HepG2 (cell line): Measurements from ENCODE around the gene HTATSF1. TPM values are rescaled to one million over a fixed set of nuclear protein-coding genes. Genes with fewer than 3 reads are reported as not detected.

Source experiments
- ATAC-seq: fragments of 200-7000 bp; cut with Tn5 transposase; 3 replicates; pipeline ENCODE4 v1.9.1; 2020; ENCODE audit warnings: mild to moderate bottlenecking, moderate library complexity
- BruUV-seq: library from RNA; stranded (reverse); fragments of 400-500 nt; replicated peaks from 2 replicates; lab custom pipeline; 2021; lab: Mats Ljungman, UMichigan
- CTCF ChIA-PET: fragments of 300-600 bp; formaldehyde crosslinking; extraction: SDS; loops from one replicate; lab custom pipeline; 2021; ENCODE audit warnings: low total read pairs, inconsistent platforms, low intra/inter-chr PET ratio; lab: Yijun Ruan, JAX
- POLR2A ChIA-PET: fragments of 350-600 bp; sonication (Branson Sonifier 250); formaldehyde crosslinking; loops from one replicate; lab custom pipeline; 2020; ENCODE audit warnings: antibody characterized with exemption, inconsistent platforms; lab: Yijun Ruan, JAX
- DNase-seq: peaks from one replicate; pipeline ENCODE4 v3.0.0-alpha.2; 2015; ENCODE audit warnings: low spot score
- FAIRE-seq: peaks from 3 replicates; lab custom pipeline; 2011; peaks lifted over from hg19 to GRCh38; lab: Jason Lieb, UNC
- H2AFZ ChIP-seq: one replicate; pipeline ENCODE4 v1.6.1; 2011; ENCODE audit warnings: low read length, inconsistent platforms
- H3K27ac ChIP-seq: fragments of 300-600 bp; 3 replicates; pipeline ENCODE4 v1.8.0; 2011; ENCODE audit warnings: mixed run types, mild to moderate bottlenecking, mixed read lengths, low read length, inconsistent platforms; ENCODE audit not compliant: insufficient read depth; ENCODE audit errors: extremely low read length
- H3K27me3 ChIP-seq, 2 experiments: fragments of 200-600 bp in 1 of 2; 2 replicates in 1 of 2; 3 replicates in 1 of 2; pipeline versions ENCODE4 v1.6.0 to v1.8.0; 2011; ENCODE audit warnings: low read length in 2 of 2, mild to moderate bottlenecking in 2 of 2, moderate library complexity in 2 of 2, inconsistent platforms in 1 of 2; ENCODE audit not compliant: insufficient read depth in 2 of 2, control insufficient read depth in 1 of 2
- H3K36me3 ChIP-seq, 2 experiments: fragments of 200-600 bp in 1 of 2; replicated peaks in 1 of 2; 2 replicates in 1 of 2; 3 replicates in 1 of 2; pipeline versions ENCODE4 v1.5.1 to v1.8.0; 2011; ENCODE audit warnings: low read length in 2 of 2, inconsistent platforms in 1 of 2; ENCODE audit not compliant: insufficient read depth in 2 of 2, control insufficient read depth in 1 of 2
- H3K4me1 ChIP-seq: 2 replicates; pipeline ENCODE4 v1.5.1; 2012; ENCODE audit warnings: low read length, inconsistent platforms; ENCODE audit not compliant: insufficient read depth
- H3K4me2 ChIP-seq: 2 replicates; pipeline ENCODE4 v1.6.0; 2011; ENCODE audit warnings: low read depth, low read length, inconsistent platforms
- H3K4me3 ChIP-seq, 3 experiments: fragments of 200-600 bp in 1 of 3; sonication (generic), shearing (Covaris generic) in 1 of 3; replicated peaks in 1 of 3; 2 replicates each; pipeline ENCODE4 v1.5.1; 2011 to 2016; ENCODE audit warnings: low read length in 3 of 3, inconsistent platforms in 2 of 3, low read depth in 2 of 3, mild to moderate bottlenecking in 2 of 3, control low read depth in 1 of 3, mixed read lengths in 1 of 3; ENCODE audit not compliant: insufficient read depth in 1 of 3
- H3K79me2 ChIP-seq: one replicate; pipeline ENCODE4 v1.6.1; 2011; ENCODE audit warnings: low read length, inconsistent platforms; ENCODE audit not compliant: insufficient read depth
- H3K9ac ChIP-seq: 2 replicates; pipeline ENCODE4 v1.6.0; 2011; ENCODE audit warnings: mild to moderate bottlenecking, low read depth, low read length, inconsistent platforms; ENCODE audit not compliant: insufficient read depth
- H3K9me3 ChIP-seq: 2 replicates; pipeline ENCODE4 v1.5.1; 2012; ENCODE audit warnings: mild to moderate bottlenecking, low read length
- H4K20me1 ChIP-seq: 2 replicates; pipeline ENCODE4 v1.6.0; 2011; ENCODE audit warnings: inconsistent platforms, mild to moderate bottlenecking, low read length, moderate library complexity; ENCODE audit not compliant: insufficient read depth
- ATRX ChIP-seq: sonication (generic); formaldehyde crosslinking; IDR thresholded peaks from 2 replicates; pipeline ENCODE4 v1.4.0; 2020; ENCODE audit warnings: missing genetic modification reagents, borderline replicate concordance
- in situ Hi-C: cut with HindIII; loops from 2 replicates; pipeline ENCODE4 v1.10.0; 2017; ENCODE audit warnings: low pct_unique_long_range_greater_than_20kb; ENCODE audit not compliant: extremely low pct_ligation_motif_present
- intact Hi-C: fragments of 100-400 bp; cut with micrococcal nuclease; formaldehyde crosslinking; loops from one replicate; pipeline ENCODE4 v1.10.0; 2022; ENCODE audit not compliant: unreplicated experiment
- polyA plus RNA-seq, 8 experiments: library from polyadenylated mRNA; depleted of rRNA in 3 of 8; stranded (reverse) in 7 of 8; unstranded in 1 of 8; fragments of >200 nt; fragmentation: Illumina TruSeq in 4 of 8; extraction: Trizol in 4 of 8; gene quantifications; 2 replicates each; pipeline versions ENCODE4 v1.2.1 to v1.2.3, GENCODE V29; 2011 to 2016; ENCODE audit warnings: low read depth in 4 of 8, missing spikeins in 1 of 8, mixed read lengths in 1 of 8; ENCODE audit not compliant: insufficient read depth in 1 of 8
- total RNA-seq, 5 experiments: library from RNA; depleted of rRNA; stranded (reverse); fragments of >200 nt; fragmentation: Illumina TruSeq; extraction: Trizol; gene quantifications; 2 replicates each; pipeline ENCODE4 v1.2.3, GENCODE V29; 2016; ENCODE audit warnings: low read depth in 1 of 5
- TF ChIP-seq, protein P1 (sequence below): IDR thresholded peaks from 2 replicates; pipeline ENCODE4 v1.6.1; 2016; ENCODE audit warnings: mild to moderate bottlenecking
- TF ChIP-seq, protein P2 (sequence below): IDR thresholded peaks from 2 replicates; pipeline ENCODE4 v1.6.1; 2012; ENCODE audit warnings: inconsistent platforms
- TF ChIP-seq, protein P3 (sequence below): sonication (generic); formaldehyde crosslinking; IDR thresholded peaks from 2 replicates; pipeline ENCODE4 v1.4.0; 2020; ENCODE audit warnings: missing genetic modification reagents

Gene HTATSF1
- total and polyA plus RNA-seq, 2 of the 13 experiments (the other 11 are each of a cell fraction or from before 2014, with no cell fraction given), result 0.57 to 40.5 TPM

DNA sequence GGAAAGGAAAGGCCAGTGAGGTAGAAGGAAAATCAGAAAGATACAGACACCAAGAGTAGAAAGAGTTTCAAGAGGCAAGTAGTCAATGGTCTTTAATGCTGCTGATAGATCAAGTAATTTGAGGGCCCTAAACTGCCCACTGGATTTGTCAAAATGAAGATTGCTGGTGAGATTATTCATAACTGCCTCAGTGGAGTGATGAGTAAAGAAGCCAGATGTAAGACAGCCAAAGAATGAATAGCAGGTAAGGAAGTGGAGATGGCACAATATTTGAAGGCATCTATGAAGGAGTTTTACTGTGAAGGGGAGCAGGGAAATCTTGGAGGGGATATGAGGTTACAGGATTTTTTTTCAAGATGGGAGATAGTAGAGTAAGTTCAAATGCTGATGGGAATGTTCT is 49.4 kb upstream of the HTATSF1 start:
- POLR2A ChIA-PET, result no interaction called here
- no peaks in the 10 kb centered on the region for H3K4me1 ChIP-seq
- no peaks in the 10 kb centered on the region for H3K9me3 ChIP-seq
- H2AFZ ChIP-seq, result no peak overlapping the region
- in situ Hi-C loops (no loop called here), intact Hi-C loops (no loop called here)
- H3K27me3 ChIP-seq, result no peaks in the 10 kb centered on the region
- CTCF ChIA-PET, result no interaction called here
- no peak overlapping the region for H3K4me3 ChIP-seq
- H4K20me1 ChIP-seq, result no peaks in the 10 kb centered on the region
- no peak for FAIRE-seq
- H3K9ac ChIP-seq, result no peak overlapping the region
- no peak overlapping the region for H3K4me2 ChIP-seq
- no peaks in the 10 kb centered on the region for H3K36me3 ChIP-seq
- H3K79me2 ChIP-seq, result no peaks in the 10 kb centered on the region
- TF ChIP-seq, protein P1, sequence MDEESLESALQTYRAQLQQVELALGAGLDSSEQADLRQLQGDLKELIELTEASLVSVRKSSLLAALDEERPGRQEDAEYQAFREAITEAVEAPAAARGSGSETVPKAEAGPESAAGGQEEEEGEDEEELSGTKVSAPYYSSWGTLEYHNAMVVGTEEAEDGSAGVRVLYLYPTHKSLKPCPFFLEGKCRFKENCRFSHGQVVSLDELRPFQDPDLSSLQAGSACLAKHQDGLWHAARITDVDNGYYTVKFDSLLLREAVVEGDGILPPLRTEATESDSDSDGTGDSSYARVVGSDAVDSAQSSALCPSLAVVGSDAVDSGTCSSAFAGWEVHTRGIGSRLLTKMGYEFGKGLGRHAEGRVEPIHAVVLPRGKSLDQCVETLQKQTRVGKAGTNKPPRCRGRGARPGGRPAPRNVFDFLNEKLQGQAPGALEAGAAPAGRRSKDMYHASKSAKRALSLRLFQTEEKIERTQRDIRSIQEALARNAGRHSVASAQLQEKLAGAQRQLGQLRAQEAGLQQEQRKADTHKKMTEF (CRISPR knock-in tag), result no peak
- TF ChIP-seq, protein P2, sequence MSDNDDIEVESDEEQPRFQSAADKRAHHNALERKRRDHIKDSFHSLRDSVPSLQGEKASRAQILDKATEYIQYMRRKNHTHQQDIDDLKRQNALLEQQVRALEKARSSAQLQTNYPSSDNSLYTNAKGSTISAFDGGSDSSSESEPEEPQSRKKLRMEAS, result no peak
- TF ChIP-seq ATRX (CRISPR knock-in tag), result no peak
- TF ChIP-seq, protein P3, sequence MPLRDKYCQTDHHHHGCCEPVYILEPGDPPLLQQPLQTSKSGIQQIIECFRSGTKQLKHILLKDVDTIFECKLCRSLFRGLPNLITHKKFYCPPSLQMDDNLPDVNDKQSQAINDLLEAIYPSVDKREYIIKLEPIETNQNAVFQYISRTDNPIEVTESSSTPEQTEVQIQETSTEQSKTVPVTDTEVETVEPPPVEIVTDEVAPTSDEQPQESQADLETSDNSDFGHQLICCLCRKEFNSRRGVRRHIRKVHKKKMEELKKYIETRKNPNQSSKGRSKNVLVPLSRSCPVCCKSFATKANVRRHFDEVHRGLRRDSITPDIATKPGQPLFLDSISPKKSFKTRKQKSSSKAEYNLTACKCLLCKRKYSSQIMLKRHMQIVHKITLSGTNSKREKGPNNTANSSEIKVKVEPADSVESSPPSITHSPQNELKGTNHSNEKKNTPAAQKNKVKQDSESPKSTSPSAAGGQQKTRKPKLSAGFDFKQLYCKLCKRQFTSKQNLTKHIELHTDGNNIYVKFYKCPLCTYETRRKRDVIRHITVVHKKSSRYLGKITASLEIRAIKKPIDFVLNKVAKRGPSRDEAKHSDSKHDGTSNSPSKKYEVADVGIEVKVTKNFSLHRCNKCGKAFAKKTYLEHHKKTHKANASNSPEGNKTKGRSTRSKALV (CRISPR knock-in tag), result no peak
- H3K27ac ChIP-seq, result no peak overlapping the region
- no TSS peak for BruUV-seq
- no peak for ATAC-seq
- DNase-seq, result no peak
